DND-41 (cell line): ENCODE measurements around the gene ARIH2.

Experiments
- ATAC-seq: fragments of 200-7000 bp; cut with Tn5 transposase; 3 replicates; pipeline ENCODE4 v1.9.1; 2021; ENCODE audit warnings: low read depth; ENCODE audit not compliant: insufficient read depth
- DNase-seq: peaks from one replicate; pipeline ENCODE4 v3.0.0-alpha.2; 2020
- H2AFZ ChIP-seq: 2 replicates; pipeline ENCODE4 v1.6.0; 2012; ENCODE audit warnings: low read depth, low read length
- H3K27ac ChIP-seq: 2 replicates; pipeline ENCODE4 v1.5.1; 2012; ENCODE audit warnings: low read length, inconsistent platforms
- H3K27me3 ChIP-seq: fragments of 200-600 bp; sonication (generic); 2 replicates; pipeline ENCODE4 v1.6.0; 2012; ENCODE audit warnings: low read length, mild to moderate bottlenecking, inconsistent platforms; ENCODE audit not compliant: insufficient read depth, poor library complexity
- H3K36me3 ChIP-seq: 2 replicates; pipeline ENCODE4 v1.5.1; 2012; ENCODE audit warnings: low read length, inconsistent platforms; ENCODE audit not compliant: insufficient read depth
- H3K4me1 ChIP-seq: 2 replicates; pipeline ENCODE4 v1.5.1; 2012; ENCODE audit warnings: mild to moderate bottlenecking, low read length; ENCODE audit not compliant: insufficient read depth
- H3K4me2 ChIP-seq: 2 replicates; pipeline ENCODE4 v1.6.0; 2012; ENCODE audit warnings: mild to moderate bottlenecking, moderate library complexity, low read length, inconsistent platforms; ENCODE audit not compliant: insufficient read depth
- H3K4me3 ChIP-seq, 2 experiments: fragments of 200-600 bp in 1 of 2; shearing (Covaris generic) in 1 of 2; 2 replicates each; pipeline ENCODE4 v1.5.1; 2012 to 2016; ENCODE audit warnings: inconsistent platforms in 2 of 2, low read length in 2 of 2, mild to moderate bottlenecking in 2 of 2, low read depth in 1 of 2, moderate library complexity in 1 of 2
- H3K79me2 ChIP-seq: 2 replicates; pipeline ENCODE4 v1.6.0; 2012; ENCODE audit warnings: low read length, inconsistent platforms; ENCODE audit not compliant: insufficient read depth
- H3K9ac ChIP-seq: 2 replicates; pipeline ENCODE4 v1.6.0; 2012; ENCODE audit warnings: low read depth, mild to moderate bottlenecking, inconsistent platforms, low read length, moderate library complexity
- H3K9me3 ChIP-seq: 2 replicates; pipeline ENCODE4 v1.5.1; 2012; ENCODE audit warnings: low read length, moderate library complexity, mild to moderate bottlenecking, inconsistent platforms; ENCODE audit not compliant: insufficient read depth, severe bottlenecking
- H4K20me1 ChIP-seq: 2 replicates; pipeline ENCODE4 v1.6.0; 2012; ENCODE audit warnings: low read length; ENCODE audit not compliant: insufficient read depth
- CTCF ChIP-seq: IDR thresholded peaks from 2 replicates; pipeline ENCODE4 v1.5.1; 2012; ENCODE audit warnings: borderline replicate concordance, low read length, moderate library complexity, mild to moderate bottlenecking; ENCODE audit not compliant: poor library complexity, severe bottlenecking; ENCODE audit errors: extremely low read depth
- EZH2 ChIP-seq: IDR thresholded peaks from 3 replicates; pipeline ENCODE4 v1.6.1; 2012; ENCODE audit warnings: borderline replicate concordance, low read depth, mild to moderate bottlenecking, moderate library complexity, low read length, inconsistent platforms; ENCODE audit not compliant: severe bottlenecking

Gene ARIH2

GRCh38 chr3:48997714-48998637, 79.3 kb downstream of the ARIH2 start:
- Histone ChIP-seq H3K4me3 (no peak overlapping the region), H3K9me3 (no peaks in the 10 kb centered on the region), H3K9ac (no peak overlapping the region), H3K4me1 (no peaks in the 10 kb centered on the region), H4K20me1 (0 out of 2 replicates have a peak, but pooled peaks cover 2% of the 10 kb centered on the region), H3K27me3 (no peaks in the 10 kb centered on the region), H2AFZ (no peak overlapping the region), H3K4me2 (no peak overlapping the region), H3K79me2 (no peaks in the 10 kb centered on the region), H3K27ac (no peak overlapping the region), H3K36me3 (peaks cover 4% of the 10 kb centered on the region; the same call in 1 of the 2 replicates)
- TF ChIP-seq CTCF, result no peak
- TF ChIP-seq EZH2, result no peak
- no peak for DNase-seq
- ATAC-seq, result no peak

GRCh38 chr3:48999085-48999858, 80.6 kb downstream of the ARIH2 start:
- no peak overlapping the region for H3K4me2 ChIP-seq
- TF ChIP-seq EZH2 (no peak), CTCF (no peak)
- H3K4me1 ChIP-seq, result no peaks in the 10 kb centered on the region
- no peaks in the 10 kb centered on the region for H3K79me2 ChIP-seq
- no peaks in the 10 kb centered on the region for H3K27me3 ChIP-seq
- no peak for ATAC-seq
- H3K36me3 ChIP-seq, result peaks cover 4% of the 10 kb centered on the region; the same call in 1 of the 2 replicates
- H3K9me3 ChIP-seq, result no peaks in the 10 kb centered on the region
- no peak overlapping the region for H3K27ac ChIP-seq
- H3K9ac ChIP-seq, result no peak overlapping the region
- H2AFZ ChIP-seq, result no peak overlapping the region
- H4K20me1 ChIP-seq, result 0 out of 2 replicates have a peak, but pooled peaks cover 2% of the 10 kb centered on the region
- DNase-seq, result no peak
- H3K4me3 ChIP-seq, result no peak overlapping the region

GRCh38 chr3:49001155-49001554, 82.5 kb downstream of the ARIH2 start:
- Histone ChIP-seq H4K20me1 (0 out of 2 replicates have a peak, but pooled peaks cover 2% of the 10 kb centered on the region), H3K4me1 (peaks cover 4% of the 10 kb centered on the region), H3K4me2 (no peak overlapping the region), H3K9me3 (no peaks in the 10 kb centered on the region), H3K4me3 (no peak overlapping the region), H3K27me3 (no peaks in the 10 kb centered on the region), H3K27ac (no peak overlapping the region), H2AFZ (no peak overlapping the region), H3K79me2 (no peaks in the 10 kb centered on the region), H3K9ac (no peak overlapping the region), H3K36me3 (peaks cover 4% of the 10 kb centered on the region; the same call in 1 of the 2 replicates)
- ATAC-seq (no peak), DNase-seq (no peak)
- TF ChIP-seq CTCF, result no peak
- TF ChIP-seq EZH2, result no peak
